SK-N-MC (cell line): Measurements from ENCODE around the gene DNAJC21.
A peak's percentile ranks its signal among the peaks of the same experiment; 100 is the strongest.

Source experiments
- DNase-seq: peaks from one replicate; pipeline ENCODE4 v3.0.0-alpha.2; 2011; ENCODE audit warnings: low read depth, low spot score
- H3K27ac ChIP-seq: fragments of 200-600 bp; sonication (generic); 2 replicates; pipeline ENCODE4 v1.5.1; 2016; ENCODE audit warnings: mixed run types
- H3K36me3 ChIP-seq: fragments of 200-600 bp; sonication (generic); 2 replicates; pipeline ENCODE4 v1.6.1; 2017; ENCODE audit warnings: antibody characterized with exemption, low read length, mixed read lengths; ENCODE audit not compliant: insufficient read depth
- H3K4me3 ChIP-seq: fragments of 200-600 bp; sonication (generic); 2 replicates; pipeline ENCODE4 v1.5.1; 2016
- H3K9ac ChIP-seq: fragments of 200-600 bp; sonication (generic); 2 replicates; pipeline ENCODE4 v1.8.0; 2017; ENCODE audit warnings: mixed run types, mixed read lengths; ENCODE audit not compliant: insufficient read length
- H3K9me3 ChIP-seq: fragments of 200-600 bp; sonication (generic); 2 replicates; pipeline ENCODE4 v1.6.1; 2017; ENCODE audit warnings: low read depth, mild to moderate bottlenecking, antibody characterized with exemption, low read length, moderate library complexity, mixed read lengths
- EZH2 ChIP-seq: fragments of 200-600 bp; sonication (generic); IDR thresholded peaks from one replicate; pipeline ENCODE4 v1.6.1; 2017; ENCODE audit warnings: antibody characterized with exemption
- FOXP2 ChIP-seq: optimal IDR thresholded peaks from 2 replicates; pipeline ENCODE3; 2011; ENCODE audit warnings: mild to moderate bottlenecking, moderate library complexity; ENCODE audit not compliant: insufficient read depth; ENCODE audit errors: extremely low read length, control extremely low read depth
- POLR2AphosphoS5 ChIP-seq: IDR thresholded peaks from 2 replicates; pipeline ENCODE4 v1.6.1; 2012; ENCODE audit warnings: mild to moderate bottlenecking, low read depth, low read length, borderline replicate concordance

Gene DNAJC21

DNA sequence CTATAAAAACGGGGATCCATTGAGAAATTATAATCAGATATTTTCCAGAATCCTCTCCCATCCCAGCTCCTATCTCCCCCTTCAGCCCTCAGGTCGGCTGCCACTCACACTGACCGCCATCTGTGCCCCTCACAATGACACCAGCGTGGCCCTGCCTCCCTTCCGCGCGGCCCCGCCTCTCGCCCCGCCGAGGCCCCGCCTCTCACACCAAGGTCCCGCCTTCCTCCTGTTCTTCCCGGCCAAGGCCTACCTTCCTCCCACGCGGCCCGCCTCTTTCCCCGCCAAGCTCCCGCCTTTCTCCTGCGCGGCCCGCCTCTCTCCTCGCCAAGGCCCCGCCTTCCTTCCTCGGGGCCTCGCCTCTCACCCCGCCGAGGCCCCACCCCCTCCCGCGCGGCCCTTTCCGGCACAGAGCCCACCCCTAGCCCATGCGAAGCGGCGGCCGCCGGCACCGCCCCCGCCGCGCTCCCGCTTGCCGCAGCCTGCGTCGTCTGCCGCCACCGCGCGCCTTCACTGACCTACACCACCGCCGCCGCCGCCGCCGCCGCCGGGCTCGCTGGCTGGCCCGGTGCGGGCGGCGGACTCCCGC lies at the start of gene DNAJC21:
Gene DNAJC21 (plus strand): TSS at position 426 of the 586 bp plus-strand sequence. CDS start 261 bp downstream, outside the sequence.
- TF ChIP-seq POLR2AphosphoS5 = peak; percentile 49; the same call in 1 of the 2 replicates
- TF ChIP-seq EZH2 = no peak
- H3K4me3 ChIP-seq = peak within 1 kb of the TSS; percentile 77
- H3K9ac ChIP-seq = peak within 1 kb of the TSS; percentile 73
- peaks cover 31% of the 10 kb centered on the region for H3K36me3 ChIP-seq
- peak within 1 kb of the TSS; percentile 56; the same call in 1 of the 2 replicates for H3K27ac ChIP-seq
- DNase-seq = peak; percentile 40
- no peaks in the 10 kb centered on the region for H3K9me3 ChIP-seq

- TF ChIP-seq POLR2AphosphoS5 (no peak), EZH2 (no peak), FOXP2 (no peak)
- Histone ChIP-seq H3K36me3 (no peaks in the 10 kb centered on the region), H3K9me3 (no peaks in the 10 kb centered on the region)
These were observed 48.1 kb upstream of the DNAJC21 start for GRCh38 chr5:34881246-34881645.

DNA sequence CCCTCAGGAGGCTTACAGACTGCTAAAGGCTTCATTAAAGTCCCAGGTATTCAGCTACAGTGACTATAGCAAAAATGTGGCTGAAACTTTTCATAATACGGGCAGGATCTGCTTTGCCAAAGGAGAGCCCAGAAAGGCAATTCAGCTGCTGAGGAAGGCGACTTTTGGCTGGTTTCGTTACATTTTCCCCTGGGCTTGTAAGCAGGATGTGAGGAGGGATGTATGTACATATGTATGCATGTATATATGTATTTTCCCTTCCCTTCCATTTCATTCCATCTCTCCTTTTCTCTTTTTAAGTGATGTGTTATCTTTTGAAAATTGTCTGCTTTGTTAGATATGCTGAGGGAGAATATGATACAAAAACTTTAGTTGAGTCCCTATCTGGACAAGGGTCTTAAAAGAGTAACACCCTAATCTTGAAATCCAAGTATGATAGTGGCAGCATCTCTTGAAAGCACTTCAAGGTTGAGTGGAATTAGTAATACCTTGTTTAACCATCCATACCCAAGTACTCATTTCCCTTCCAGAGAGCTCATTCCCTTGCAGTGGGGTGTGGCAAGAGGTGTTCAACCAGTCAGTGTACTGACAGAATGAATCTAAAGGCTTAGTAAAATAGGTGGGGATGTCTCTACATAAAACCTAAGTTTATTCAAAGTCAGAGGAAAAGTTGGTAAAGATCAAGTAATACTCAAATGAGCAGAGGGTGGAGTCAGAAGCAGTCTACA lies 42.8 kb upstream of the DNAJC21 start:
- no peak for TF ChIP-seq FOXP2
- no peak for TF ChIP-seq EZH2
- TF ChIP-seq POLR2AphosphoS5 = no peak
- H3K4me3 ChIP-seq = no peak overlapping the region
- H3K36me3 ChIP-seq = no peaks in the 10 kb centered on the region
- no peak overlapping the region for H3K9ac ChIP-seq
- no peak overlapping the region for H3K27ac ChIP-seq
- DNase-seq = no peak
- H3K9me3 ChIP-seq = no peaks in the 10 kb centered on the region

More at GRCh38 chr5:34881246-34881645, 48.1 kb upstream of the DNAJC21 start:
- H3K9ac ChIP-seq = no peak overlapping the region
- no peak for DNase-seq
- no peak overlapping the region for H3K27ac ChIP-seq
- H3K4me3 ChIP-seq = no peak overlapping the region

- DNase-seq = no peak
- no peak overlapping the region for H3K9ac ChIP-seq
- no peak overlapping the region for H3K27ac ChIP-seq
- H3K9me3 ChIP-seq = no peaks in the 10 kb centered on the region
- H3K36me3 ChIP-seq = no peaks in the 10 kb centered on the region
- no peak for TF ChIP-seq EZH2
- TF ChIP-seq FOXP2 = no peak
- TF ChIP-seq POLR2AphosphoS5 = no peak
- H3K4me3 ChIP-seq = no peak overlapping the region
These were observed 40.0 kb upstream of the DNAJC21 start for GRCh38 chr5:34889394-34889793.

DNA sequence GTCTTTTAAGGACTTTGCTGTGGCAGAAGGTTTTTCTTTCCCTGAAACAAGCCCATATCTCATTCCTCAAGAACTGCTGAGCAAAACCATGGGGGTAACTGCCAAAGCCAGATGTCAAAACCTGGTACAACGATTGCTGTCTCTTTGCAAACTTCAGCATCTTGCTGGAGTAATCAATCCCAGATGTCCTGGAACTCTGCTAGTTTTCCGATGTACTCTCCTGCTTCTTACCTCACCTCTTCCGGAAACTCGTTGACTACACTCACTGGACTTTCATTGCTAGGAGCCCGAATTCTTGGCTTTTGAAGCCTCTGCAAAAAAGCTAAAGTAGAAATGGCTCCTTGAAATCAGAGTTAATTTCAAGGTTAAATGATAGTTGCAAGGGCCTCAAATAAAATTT lies 37.4 kb upstream of the DNAJC21 start:
- peak overlapping the region; percentile 75 for H3K27ac ChIP-seq
- peak; percentile 34 for DNase-seq
- H3K9ac ChIP-seq = no peak overlapping the region
- H3K9me3 ChIP-seq = no peaks in the 10 kb centered on the region
- no peaks in the 10 kb centered on the region for H3K36me3 ChIP-seq
- TF ChIP-seq FOXP2 (no peak), EZH2 (no peak), POLR2AphosphoS5 (no peak)
- H3K4me3 ChIP-seq = peak overlapping the region; percentile 37; the same call in 1 of the 2 replicates

DNA sequence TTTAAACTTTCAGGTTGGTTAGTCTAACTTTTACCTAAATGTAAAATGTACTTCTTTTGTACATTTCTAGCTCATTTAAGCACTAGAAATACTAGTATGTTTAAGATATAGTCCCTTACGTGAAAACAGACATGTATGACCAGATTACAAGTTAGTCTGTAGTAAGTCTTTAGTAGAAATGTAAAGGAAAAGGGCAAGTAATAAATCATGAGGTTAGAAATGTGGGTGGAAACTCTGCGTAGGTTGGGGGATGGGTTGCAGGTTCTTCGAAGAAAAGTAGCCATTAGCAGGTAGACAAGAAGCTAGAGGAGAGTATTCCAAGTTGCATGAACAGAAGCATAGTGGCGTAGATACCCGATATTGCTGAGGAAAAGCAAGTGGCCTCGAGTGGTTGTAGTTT lies 36.9 kb upstream of the DNAJC21 start:
- peak overlapping the region; percentile 37; the same call in 1 of the 2 replicates for H3K4me3 ChIP-seq
- H3K9ac ChIP-seq = no peak overlapping the region
- no peak for DNase-seq
- H3K27ac ChIP-seq = no peak overlapping the region; the same call in 1 of the 2 replicates
- H3K36me3 ChIP-seq = no peaks in the 10 kb centered on the region
- TF ChIP-seq POLR2AphosphoS5 (no peak), FOXP2 (no peak), EZH2 (no peak)
- H3K9me3 ChIP-seq = no peaks in the 10 kb centered on the region

DNA sequence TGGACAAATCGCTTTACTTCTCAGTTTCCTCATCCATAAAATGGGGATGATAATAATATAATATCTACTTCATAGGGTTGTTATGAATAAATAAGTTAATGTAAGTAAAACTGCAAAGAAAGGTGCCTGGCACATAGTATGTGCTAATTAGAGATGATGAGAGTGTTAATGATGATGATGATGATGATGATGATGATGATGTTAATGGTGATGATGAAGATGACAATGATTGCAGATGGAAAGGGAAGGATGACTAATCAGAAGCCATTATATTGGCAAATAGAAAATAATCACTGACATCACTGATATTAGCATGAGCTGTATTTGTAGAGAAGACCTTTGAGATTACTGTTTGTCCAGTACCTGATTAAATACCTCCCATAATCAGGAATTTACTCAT lies 34.6 kb upstream of the DNAJC21 start:
- Histone ChIP-seq H3K36me3 (no peaks in the 10 kb centered on the region), H3K27ac (no peak overlapping the region), H3K4me3 (no peak overlapping the region), H3K9ac (no peak overlapping the region), H3K9me3 (no peaks in the 10 kb centered on the region)
- DNase-seq = no peak
- no peak for TF ChIP-seq FOXP2
- TF ChIP-seq POLR2AphosphoS5 = no peak
- no peak for TF ChIP-seq EZH2

DNA sequence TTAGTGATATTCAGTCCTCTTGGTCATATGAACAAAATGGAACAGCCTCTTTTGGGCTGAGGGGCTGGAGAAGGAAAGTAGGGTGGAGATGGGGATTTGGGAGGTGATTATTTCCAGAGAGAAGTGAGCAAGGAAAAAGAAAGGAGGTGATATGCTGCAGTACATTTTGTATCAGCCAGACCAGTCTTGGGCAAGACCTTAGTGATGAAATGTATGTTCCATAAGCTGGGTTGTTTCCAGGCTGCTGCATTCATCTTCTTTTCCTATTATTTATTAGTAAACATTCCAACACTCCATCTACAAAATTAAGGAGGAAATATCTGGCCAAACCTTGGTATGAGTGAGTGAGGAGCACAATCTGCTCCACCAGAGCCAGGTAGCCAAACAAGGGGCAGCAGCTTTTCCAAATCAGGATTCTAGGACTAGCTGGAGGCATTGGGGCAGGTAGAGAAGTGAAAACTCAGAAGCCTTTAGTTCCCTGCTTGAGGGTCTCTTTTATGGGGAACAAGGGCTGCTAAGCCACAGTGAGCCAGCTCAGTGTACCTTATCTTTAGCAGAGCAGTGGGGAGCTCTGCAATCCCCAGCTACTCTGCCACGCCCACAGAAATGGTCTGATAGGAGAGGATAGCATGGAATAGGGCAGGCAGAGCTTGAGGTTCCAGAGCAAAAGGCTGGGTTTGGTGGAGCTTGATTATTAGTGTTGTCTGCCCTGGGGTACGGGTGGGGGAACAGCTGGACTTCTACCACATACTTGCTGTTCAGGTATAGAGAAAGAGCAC lies 33.5 kb upstream of the DNAJC21 start:
- no peak for TF ChIP-seq POLR2AphosphoS5
- TF ChIP-seq FOXP2 = no peak
- no peak for TF ChIP-seq EZH2
- Histone ChIP-seq H3K27ac (no peak overlapping the region), H3K9ac (no peak overlapping the region), H3K4me3 (no peak overlapping the region), H3K36me3 (no peaks in the 10 kb centered on the region), H3K9me3 (no peaks in the 10 kb centered on the region)
- no peak for DNase-seq
